Caco-2 (cell line): ENCODE data around the gene ALK. TPM values are rescaled to one million over a fixed set of nuclear protein-coding genes. Genes with fewer than 3 reads are reported as not detected.

Experiments used
- BruUV-seq: library from RNA; stranded (reverse); fragments of 400-500 nt; replicated peaks from 2 replicates; lab custom pipeline; 2021; lab: Mats Ljungman, UMichigan
- CTCF ChIA-PET: fragments of 300-600 bp; sonication (Branson Sonifier 250); formaldehyde crosslinking; loops from one replicate; lab custom pipeline; 2022; ENCODE audit warnings: antibody characterized with exemption; lab: Charles Lee
- POLR2A ChIA-PET: fragments of 300-600 bp; sonication (Branson Sonifier 250); formaldehyde crosslinking; loops from one replicate; lab custom pipeline; 2022; ENCODE audit warnings: antibody characterized with exemption; lab: Charles Lee
- DNase-seq, 2 experiments: peaks; one replicate each; pipeline versions ENCODE4 v3.0.0 to v3.0.0-alpha.2; 2020 to 2022
- H3K27me3 ChIP-seq: replicated peaks from 2 replicates; pipeline ENCODE4 v1.6.0; 2011; ENCODE audit warnings: low read length; ENCODE audit not compliant: control insufficient read depth, insufficient read depth
- H3K36me3 ChIP-seq: 2 replicates; pipeline ENCODE4 v1.5.1; 2011; ENCODE audit warnings: low read length; ENCODE audit not compliant: control insufficient read depth, insufficient read depth
- H3K4me1 ChIP-seq: fragments of 250-450 bp; sonication (Bioruptor Pico); 2 replicates; pipeline ENCODE4 v1.5.1; 2020; ENCODE audit warnings: mild to moderate bottlenecking
- H3K4me3 ChIP-seq: 2 replicates; pipeline ENCODE4 v1.5.1; 2011; ENCODE audit warnings: low read depth, mild to moderate bottlenecking, control low read depth, low read length
- H3K9me3 ChIP-seq: fragments of 250-450 bp; sonication (Bioruptor Pico); 2 replicates; pipeline ENCODE4 v1.5.1; 2020; ENCODE audit warnings: mild to moderate bottlenecking, moderate library complexity
- H3K27ac Mint-ChIP-seq: one replicate; pipeline ENCODE4 v1.8.0; 2022; ENCODE audit warnings: mixed read lengths; ENCODE audit not compliant: unreplicated experiment
- H3K27me3 Mint-ChIP-seq: one replicate; pipeline ENCODE4 v1.8.0; 2022; ENCODE audit warnings: mixed read lengths; ENCODE audit not compliant: insufficient read depth, unreplicated experiment
- H3K36me3 Mint-ChIP-seq: one replicate; pipeline ENCODE4 v1.8.0; 2022; ENCODE audit warnings: mild to moderate bottlenecking, mixed read lengths; ENCODE audit not compliant: insufficient read depth, unreplicated experiment
- H3K4me1 Mint-ChIP-seq: one replicate; pipeline ENCODE4 v1.8.0; 2022; ENCODE audit warnings: low read depth, mixed read lengths; ENCODE audit not compliant: unreplicated experiment
- H3K4me3 Mint-ChIP-seq: one replicate; pipeline ENCODE4 v1.8.0; 2022; ENCODE audit warnings: mild to moderate bottlenecking, moderate library complexity, mixed read lengths; ENCODE audit not compliant: unreplicated experiment
- H3K9me3 Mint-ChIP-seq: one replicate; pipeline ENCODE4 v1.8.0; 2022; ENCODE audit warnings: mixed read lengths; ENCODE audit not compliant: unreplicated experiment
- CTCF ChIP-seq, 2 experiments: fragments of 200-600 bp in 1 of 2; IDR thresholded peaks; 1 replicate in 1 of 2; 2 replicates in 1 of 2; pipeline versions ENCODE4 v1.5.1 to v1.8.0; 2011 to 2022; ENCODE audit warnings: antibody characterized with exemption in 1 of 2, control low read depth in 1 of 2, inconsistent platforms in 1 of 2, low read depth in 1 of 2, low read length in 1 of 2, mild to moderate bottlenecking in 1 of 2, moderate library complexity in 1 of 2; ENCODE audit not compliant: insufficient read depth in 1 of 2, severe bottlenecking in 1 of 2, unreplicated experiment in 1 of 2
- intact Hi-C: fragments of 100-400 bp; cut with micrococcal nuclease; formaldehyde crosslinking; loops from one replicate; pipeline ENCODE4 v1.10.0; 2022; ENCODE audit not compliant: unreplicated experiment
- total RNA-seq: library from RNA; stranded (reverse); gene quantifications from 2 replicates; pipeline ENCODE4 v1.2.3, GENCODE V29; 2022

The ALK gene
- total RNA-seq, 1 experiment from 2014 or later: 0.11 TPM

DNA sequence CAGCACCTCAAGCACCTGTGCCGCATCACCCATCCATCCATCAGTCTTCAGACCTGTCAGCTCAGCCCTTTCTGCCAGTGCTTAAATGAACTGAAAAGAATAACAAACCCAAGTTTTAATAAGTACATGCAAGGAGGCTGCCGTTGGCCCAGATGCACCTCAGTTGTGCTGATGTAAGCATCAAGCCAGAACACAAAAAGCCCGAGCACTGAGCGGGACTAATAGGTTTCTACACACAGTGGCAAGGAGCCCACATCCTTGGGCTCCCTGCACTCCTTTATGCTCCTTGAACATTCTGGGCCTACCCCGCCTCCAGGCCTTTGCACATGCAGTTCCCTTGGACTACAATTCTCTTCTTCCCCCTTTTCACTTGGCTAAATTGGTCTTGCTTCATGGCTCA lies 165.6 kb downstream of the ALK start:
- BruUV-seq: no TSS peak
- Mint-ChIP-seq H3K27me3 (peaks cover 22% of the 10 kb centered on the region), H3K27ac (no peak overlapping the region), H3K36me3 (no peaks in the 10 kb centered on the region), H3K4me1 (no peaks in the 10 kb centered on the region), H3K4me3 (no peak overlapping the region), H3K9me3 (no peaks in the 10 kb centered on the region)
- intact Hi-C loops: no loop called here
- ChIA-PET CTCF (no interaction called here), POLR2A (no interaction called here)
- Histone ChIP-seq H3K27me3 (peaks cover 1% of the 10 kb centered on the region), H3K4me3 (no peak overlapping the region), H3K36me3 (no peaks in the 10 kb centered on the region), H3K4me1 (no peaks in the 10 kb centered on the region), H3K9me3 (no peaks in the 10 kb centered on the region)
- no peak for TF ChIP-seq CTCF (IDR thresholded peaks at IDR 0.05; ENCODE audit: insufficient read depth in 1 of 2, low read depth in 1 of 2, low read length in 1 of 2, severe bottlenecking in 1 of 2, unreplicated experiment in 1 of 2)
- no peak for DNase-seq

DNA sequence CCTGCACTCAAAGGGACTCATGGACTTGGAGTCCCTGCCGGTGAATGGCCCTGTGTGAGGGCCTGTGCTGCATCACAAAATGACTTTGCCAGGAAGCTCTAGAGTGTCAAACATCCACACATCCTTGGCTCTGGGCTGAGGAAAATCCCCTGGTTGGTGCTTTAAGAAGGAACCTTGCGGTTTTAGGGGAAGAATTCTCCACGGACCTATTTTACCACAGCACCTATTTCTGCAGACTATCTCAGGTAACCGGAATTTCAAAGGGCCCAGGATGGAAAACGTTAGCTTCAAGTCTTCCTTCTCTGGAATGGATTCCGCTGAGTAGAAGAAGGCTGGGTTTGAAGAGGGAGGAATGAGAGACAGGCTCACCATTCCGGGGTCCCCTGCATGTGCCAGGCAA lies 166.2 kb downstream of the ALK start:
- BruUV-seq: no TSS peak
- Histone ChIP-seq H3K4me1 (no peaks in the 10 kb centered on the region), H3K27me3 (peaks cover 1% of the 10 kb centered on the region), H3K4me3 (no peak overlapping the region), H3K36me3 (no peaks in the 10 kb centered on the region), H3K9me3 (no peaks in the 10 kb centered on the region)
- H3K9me3 Mint-ChIP-seq: no peaks in the 10 kb centered on the region
- ChIA-PET CTCF (no interaction called here), POLR2A (no interaction called here)
- H3K4me1 Mint-ChIP-seq: no peaks in the 10 kb centered on the region
- no peak for TF ChIP-seq CTCF (IDR thresholded peaks at IDR 0.05; ENCODE audit: insufficient read depth in 1 of 2, low read depth in 1 of 2, low read length in 1 of 2, severe bottlenecking in 1 of 2, unreplicated experiment in 1 of 2)
- no peak overlapping the region for H3K4me3 Mint-ChIP-seq
- intact Hi-C loops: no loop called here
- no peak overlapping the region for H3K27ac Mint-ChIP-seq
- H3K36me3 Mint-ChIP-seq: no peaks in the 10 kb centered on the region
- H3K27me3 Mint-ChIP-seq: peaks cover 26% of the 10 kb centered on the region
- DNase-seq: no peak

DNA sequence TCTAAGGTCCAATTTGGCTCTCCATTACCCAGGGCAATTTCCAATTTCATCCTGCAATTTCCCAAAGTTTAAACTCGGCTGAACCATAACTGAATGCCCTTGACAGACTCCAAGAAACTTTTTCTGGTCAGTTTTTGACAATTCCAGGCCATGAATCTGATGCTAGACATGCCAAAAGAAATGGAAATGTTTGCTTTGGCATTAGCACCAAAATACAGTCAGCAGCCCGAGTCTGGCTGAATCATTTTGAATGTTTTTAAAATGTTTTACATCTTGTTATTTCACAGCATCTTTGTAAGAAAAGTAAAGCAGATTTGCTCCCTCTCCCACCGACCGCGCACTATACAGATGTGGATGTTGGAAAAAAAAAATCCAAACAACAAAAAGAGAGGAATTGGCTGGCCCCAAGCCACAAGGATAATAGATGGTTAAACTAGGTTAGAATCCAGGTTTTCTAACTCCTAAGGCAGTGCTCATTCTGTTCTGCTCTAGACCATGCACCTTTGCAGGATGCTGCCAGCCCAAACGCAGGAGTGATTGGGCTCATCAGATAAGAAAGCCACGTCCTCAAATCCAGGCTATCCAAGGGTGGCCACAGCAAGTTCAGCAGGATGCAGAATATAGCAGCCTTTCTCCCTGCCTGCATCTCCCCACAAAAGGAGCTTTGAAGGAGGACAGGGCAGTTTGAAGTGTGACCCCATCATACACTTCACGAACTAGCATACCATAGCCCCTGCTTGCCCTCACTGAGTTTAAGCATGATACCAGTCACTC lies 167.5 kb downstream of the ALK start:
- peaks cover 1% of the 10 kb centered on the region; the same call in 1 of the 2 replicates for H3K27me3 ChIP-seq
- no TSS peak for BruUV-seq

More for the DNA sequence above, 167.5 kb downstream of the ALK start:
- Mint-ChIP-seq H3K4me1 (no peaks in the 10 kb centered on the region), H3K27ac (no peak overlapping the region), H3K27me3 (peaks cover 21% of the 10 kb centered on the region), H3K9me3 (no peaks in the 10 kb centered on the region), H3K4me3 (no peak overlapping the region), H3K36me3 (no peaks in the 10 kb centered on the region)
- no peak overlapping the region for H3K4me3 ChIP-seq
- H3K36me3 ChIP-seq: no peaks in the 10 kb centered on the region
- ChIA-PET CTCF (no interaction called here), POLR2A (no interaction called here)
- DNase-seq: no peak
- intact Hi-C loops: no loop called here
- no peak for TF ChIP-seq CTCF (IDR thresholded peaks at IDR 0.05; ENCODE audit: insufficient read depth in 1 of 2, low read depth in 1 of 2, low read length in 1 of 2, severe bottlenecking in 1 of 2, unreplicated experiment in 1 of 2)
- H3K4me1 ChIP-seq: no peaks in the 10 kb centered on the region
- H3K9me3 ChIP-seq: no peaks in the 10 kb centered on the region
